NOMO-1 treated with DMSO at 0.1 percent for 48 hours (cell line): ENCODE data around the gene MMP13.
"Not testable (repeated sequence)": the region's sequence is repeated elsewhere in the genome, so short reads cannot be mapped to it uniquely, and the experiment has no call there.

ENCODE experiments used
- DNase-seq: peaks from one replicate; lab custom pipeline; 2025; ENCODE audit not compliant: unreplicated experiment; lab: John Stamatoyannopoulos, UW

The MMP13 gene

DNA sequence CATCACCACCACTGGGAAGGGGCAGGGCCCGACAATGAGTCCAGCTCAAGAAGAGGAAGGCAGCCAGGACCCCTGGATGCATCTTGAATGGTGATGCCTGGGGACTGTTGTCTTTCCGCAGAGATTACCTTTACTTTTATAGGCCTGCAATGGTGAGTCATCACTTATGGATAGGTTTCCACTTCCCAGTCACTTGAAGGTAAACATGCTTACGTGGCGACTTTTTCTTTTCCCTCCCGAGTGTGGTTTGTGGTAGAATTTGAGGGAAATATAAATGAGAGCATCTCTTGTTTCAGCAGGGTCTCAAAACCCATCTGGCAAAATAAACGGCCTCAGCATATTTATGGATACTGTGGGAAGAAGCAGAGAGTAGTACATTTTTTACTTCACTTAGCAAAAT is at the start of gene MMP13:
TSS of gene MMP13 (minus strand) at position 109 of the 400 bp plus-strand sequence. CDS start at position 82, 27 bp downstream.
- no peak for DNase-seq

DNA sequence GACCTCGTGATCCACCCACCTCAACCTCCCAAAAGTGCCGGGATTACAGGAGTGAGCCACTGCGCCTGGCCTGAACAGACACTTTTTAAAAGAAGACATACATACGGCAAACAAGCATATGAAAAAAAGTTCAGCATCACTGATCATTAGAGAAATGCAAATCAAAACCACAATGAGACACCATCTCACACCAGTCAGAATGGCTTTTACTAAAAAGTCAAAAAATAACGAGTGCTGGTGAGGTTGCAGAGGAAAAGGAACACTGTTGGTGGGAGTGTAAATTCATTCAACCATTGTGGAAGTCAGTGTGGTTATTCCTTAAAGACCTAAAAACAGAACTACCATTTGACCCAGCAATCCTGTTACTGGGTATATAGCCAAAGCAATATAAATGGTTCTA is 48.7 kb upstream of the MMP13 start:
- not testable (repeated sequence) for DNase-seq

DNA sequence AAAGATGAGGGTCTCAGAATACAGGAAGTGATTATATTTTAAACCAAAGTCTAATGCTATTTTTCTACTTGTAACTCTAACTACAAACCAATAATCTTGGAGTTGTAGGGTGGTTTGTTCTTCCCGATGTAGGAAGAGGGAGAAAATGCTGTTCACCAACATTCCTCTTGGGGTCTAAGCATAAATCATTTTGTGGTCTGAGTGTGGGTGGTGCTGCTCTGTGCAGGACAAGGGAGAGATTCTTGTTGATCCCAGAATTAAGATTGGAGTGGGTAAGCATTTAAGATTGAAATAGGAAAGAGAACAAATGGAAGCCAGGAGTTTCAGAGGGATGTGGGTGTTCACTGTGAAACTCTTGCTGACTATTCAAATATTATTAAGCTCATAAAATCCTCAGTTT is 38.6 kb upstream of the MMP13 start:
- DNase-seq, result no peak

DNA sequence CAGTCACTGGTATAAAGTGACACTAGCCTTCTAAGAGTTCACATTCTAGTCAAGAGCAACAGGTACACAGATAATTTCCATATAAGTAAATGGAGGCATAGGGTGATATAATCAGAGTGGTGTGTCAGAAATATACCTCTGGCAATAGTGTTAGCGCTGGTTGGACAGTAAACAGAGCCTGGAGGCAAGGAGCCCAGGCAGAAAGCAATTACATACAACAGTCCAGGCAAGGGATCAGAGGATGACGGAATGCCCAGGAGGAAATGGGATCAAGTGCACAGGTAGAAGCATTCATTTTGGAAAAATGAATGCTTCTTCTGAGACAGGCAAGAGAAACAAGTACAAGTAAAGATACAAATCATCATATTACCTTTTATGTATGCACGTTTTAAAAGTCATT is 36.2 kb upstream of the MMP13 start:
- no peak for DNase-seq

DNA sequence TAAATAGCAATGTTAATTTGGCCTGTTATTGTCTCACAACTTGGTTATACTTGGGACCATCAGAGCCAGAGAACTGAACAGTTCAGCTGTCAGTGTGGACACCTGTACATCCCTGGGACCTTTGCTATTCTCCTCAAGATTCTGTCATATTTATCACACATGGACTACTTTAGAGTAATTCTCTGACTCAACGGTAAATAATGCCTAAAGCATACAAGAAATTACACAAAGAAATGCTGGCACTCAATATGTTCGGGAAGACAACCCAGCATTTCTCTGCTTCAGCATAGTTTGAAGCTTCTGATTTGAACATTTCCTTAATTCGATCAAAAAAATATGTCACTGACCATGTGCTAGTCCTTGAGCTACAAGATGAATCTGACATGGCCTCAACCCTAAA is 34.6 kb upstream of the MMP13 start:
- no peak for DNase-seq

DNA sequence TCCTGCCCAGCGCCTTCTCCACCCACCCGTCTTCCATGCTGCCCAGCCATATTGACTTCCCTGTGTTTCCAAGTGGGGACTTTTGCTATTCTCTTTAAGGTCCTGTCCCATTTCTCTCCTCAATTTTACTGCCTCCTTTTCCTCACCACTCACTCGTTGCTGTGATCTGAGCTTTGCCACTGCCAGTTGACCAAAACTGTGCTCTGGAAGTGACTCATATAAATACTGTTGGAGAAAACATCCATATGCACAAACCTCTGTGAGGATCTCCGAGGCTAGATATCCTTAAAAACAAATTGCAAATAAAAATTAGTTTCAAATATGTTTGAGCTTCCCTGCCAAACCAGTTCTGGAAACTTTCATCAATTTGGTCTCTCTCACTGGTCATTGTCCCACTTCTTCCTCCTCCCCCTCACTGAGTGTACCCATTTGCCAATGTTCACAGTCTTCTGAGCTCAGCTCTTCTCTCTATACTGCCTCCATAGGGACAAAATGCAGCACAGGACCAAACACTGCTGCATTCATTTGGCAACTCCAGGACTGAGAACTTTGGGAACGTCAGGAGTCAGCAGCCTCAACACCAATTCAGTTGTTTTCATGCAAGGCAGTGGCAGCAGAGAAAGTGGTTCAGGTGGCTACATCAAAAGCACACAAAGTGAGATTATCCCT is 34.0 kb upstream of the MMP13 start:
- no peak for DNase-seq

DNA sequence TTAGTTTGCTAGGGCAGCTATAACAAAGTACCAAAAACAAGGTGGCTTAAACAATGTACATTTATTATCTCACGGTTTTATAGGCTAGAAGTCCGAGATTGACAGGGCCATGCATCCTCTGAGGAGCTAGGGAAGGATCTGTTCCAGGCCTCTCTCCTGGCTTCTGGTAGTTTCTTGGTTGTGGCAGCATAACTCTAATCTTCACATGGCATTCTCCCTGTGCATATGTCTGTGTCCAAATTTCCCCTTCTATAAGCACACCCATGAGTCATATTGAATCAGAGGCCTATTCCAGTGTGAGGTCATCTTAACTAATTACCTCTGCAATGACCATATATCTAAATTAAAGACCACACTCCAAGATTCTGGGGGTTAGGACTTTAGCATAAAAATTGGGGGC is 31.3 kb upstream of the MMP13 start:
- no peak for DNase-seq

DNA sequence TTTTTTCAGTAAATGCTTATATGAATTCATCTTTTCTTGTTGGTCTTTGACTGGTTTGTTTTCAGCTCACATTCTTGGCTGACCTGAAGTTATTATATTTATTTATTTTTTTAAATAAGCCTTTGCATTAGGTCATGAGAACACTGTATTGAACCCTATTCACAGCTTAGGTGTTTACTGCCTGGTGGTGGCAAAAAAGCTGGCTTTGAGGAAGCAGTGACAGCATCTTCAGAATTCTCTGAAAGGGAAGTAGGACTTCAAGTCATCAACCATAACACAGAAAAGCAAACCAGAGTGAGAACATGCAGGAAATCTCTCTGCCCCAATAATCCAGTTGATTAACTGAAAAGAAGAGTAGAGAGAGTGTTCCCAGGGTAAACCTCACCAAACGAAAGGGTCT is 30.3 kb upstream of the MMP13 start:
- peak; percentile 57 for DNase-seq

DNA sequence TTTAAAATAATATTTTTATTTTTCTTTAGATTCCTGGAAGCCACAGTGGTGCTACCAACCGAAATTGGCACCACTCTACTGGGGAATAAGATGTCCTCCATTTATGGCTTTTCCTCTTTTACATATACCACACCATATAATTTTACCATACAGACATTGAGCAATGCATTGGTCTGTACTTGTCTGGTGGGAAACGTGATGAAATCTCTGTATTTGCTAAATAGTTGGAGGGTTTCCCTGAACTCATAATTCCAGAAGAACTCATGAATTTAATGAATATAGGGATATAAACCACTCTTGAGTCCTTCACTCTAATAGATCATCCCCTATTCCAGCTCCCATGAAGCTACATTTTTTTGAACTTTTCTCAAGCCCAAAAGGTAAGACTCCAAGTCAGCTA is 28.0 kb upstream of the MMP13 start:
- peak; percentile 7 for DNase-seq

DNA sequence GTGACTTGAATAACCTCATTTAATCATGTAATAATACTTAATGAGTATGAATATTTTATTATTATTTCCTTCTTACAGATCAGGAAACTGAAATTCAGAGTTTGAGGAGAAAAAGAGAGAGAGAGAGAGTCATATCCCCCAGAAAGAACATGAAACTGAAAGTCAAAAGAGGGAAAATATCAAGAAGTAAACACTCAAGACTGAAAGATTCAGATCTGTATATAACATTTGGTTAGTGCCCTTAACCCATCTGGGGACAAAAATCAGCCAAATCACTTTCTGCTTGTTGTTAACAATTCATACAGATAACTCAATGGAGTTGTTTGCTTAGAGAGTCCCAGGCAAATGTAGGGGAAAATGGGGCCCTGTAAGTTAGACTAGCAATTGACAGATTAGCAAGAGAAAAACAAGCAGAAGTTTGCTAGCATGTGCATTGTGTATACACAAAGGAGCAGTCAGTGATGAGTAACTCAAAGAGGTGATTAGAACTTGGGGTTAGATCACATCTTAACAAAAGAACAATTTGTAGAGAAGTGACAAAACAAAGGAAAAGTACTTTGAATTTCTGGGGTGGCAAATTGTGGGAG is 25.9 kb upstream of the MMP13 start:
- no peak for DNase-seq

DNA sequence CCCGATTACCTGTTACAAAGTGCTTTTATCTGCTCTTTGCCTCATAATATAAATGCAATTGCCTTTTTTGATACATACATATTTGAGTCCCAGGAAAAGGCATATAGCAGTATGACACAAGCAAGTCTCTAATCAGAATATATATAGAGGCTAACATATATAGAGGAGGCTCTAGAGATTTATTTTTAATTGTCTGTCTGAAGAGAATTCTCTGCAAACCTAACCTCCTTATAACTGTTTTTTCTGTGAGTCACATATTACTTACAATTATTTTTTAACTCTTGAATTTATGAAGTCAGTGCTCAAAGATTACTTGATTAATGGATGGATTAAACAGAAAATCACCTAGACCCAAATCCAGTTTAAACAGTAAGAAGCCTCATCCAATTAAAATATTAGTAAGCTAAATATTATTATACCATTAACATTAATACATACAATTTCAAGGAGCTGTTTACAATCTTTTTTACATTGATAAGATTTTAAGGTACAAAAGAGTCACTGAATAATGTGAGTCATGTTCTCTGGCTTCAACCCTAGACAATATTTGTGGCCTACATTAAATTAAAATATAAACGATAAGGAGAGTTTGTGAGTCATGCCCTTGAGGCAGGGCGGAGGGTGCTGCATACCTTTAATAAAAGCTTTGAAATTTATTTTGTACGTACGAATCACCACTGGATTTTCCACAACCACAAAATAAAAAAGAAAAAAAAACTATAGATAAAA is 19.2 kb upstream of the MMP13 start:
- no peak for DNase-seq

DNA sequence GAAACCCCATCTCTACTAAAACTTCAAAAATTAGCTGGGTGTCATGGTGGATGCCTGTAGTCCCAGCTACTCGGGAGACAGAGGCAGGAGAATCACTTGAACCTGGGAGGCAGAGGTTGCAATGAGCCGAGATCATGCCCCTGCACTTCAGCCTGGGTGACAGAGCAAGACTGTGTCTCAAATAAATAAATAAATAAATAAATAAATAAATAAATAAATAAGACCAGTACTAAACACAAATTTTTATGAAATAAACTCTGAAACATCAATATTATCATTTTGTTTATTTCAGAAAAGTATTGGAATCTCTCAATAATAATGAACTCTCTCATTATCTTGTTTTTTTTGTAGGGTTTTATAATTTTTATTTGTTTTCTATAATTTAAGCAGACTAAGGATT is 18.2 kb upstream of the MMP13 start:
- not testable (repeated sequence) for DNase-seq

DNA sequence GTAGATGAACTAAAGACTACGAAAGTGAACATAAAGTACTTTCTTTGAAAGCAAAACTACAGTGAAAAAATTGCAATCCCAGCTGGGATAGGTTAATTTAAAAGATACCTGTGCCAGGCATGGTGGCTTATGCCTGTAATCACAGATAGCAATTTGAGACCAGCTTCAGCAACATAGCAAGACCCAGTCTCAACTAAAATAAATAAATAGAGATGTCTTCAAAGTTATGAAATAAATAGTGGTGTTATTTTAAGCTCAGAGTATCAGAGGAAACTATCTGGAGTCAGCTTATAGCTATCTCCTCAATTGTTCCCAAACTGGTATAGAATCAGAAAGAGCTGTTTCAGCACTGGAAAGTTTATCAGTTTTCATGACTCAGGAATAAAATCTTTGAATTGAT is 17.3 kb upstream of the MMP13 start:
- DNase-seq, result no peak

DNA sequence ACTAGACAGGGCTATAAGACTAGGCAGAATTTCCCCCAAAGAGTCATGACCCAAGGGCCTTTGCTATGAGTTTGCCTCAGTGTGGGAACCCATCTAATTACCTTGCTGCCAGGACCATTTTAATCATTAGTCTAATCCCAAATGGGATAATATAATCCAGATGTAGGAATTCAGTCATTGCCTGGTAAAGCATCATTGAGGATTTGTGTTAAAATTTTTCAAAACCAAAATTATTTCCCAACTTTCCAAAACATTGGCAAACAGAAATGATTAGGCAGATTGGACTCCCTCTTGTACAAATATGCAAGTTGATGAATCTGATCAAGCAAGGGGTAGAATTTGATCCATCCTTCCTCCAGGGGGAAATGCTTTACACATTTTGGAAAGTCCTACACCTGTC is 16.2 kb upstream of the MMP13 start:
- DNase-seq, result no peak

DNA sequence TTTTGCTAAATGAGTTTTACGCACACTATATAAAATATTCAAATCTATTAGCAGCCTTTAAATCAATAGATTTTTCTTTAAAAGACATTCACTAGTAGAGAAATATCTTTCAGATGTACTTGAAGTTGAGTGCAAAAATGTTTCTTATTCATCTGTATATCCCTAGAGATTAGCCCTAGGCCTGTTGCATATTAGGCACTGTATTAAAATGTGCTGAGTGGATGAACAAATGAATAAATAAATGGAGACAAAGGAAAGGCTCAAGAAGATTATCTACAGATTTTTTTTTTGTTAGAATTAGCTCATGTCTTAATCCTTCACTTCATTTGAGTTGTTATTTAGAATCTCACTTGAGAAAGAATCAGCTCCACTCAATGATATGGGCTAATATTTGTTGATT is 12.0 kb upstream of the MMP13 start:
- no peak for DNase-seq

DNA sequence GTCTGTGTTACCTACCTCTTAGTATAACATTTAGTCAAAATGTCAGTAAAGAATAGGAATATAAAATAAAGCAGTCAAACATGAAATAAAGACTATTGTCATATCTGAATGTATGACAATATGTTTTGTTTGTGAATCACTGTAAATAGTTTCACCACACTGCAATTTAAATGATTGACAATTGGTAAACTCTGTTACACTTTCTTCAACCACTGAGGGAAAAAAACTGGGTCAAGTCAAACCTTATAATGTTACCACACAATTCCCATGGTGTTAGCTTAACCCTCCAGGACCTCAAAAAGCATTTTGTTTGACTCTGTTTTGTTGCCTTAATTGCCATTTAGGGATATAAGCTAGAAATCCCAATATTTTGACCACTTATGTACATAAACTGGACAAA is 10.5 kb upstream of the MMP13 start:
- DNase-seq, result no peak

DNA sequence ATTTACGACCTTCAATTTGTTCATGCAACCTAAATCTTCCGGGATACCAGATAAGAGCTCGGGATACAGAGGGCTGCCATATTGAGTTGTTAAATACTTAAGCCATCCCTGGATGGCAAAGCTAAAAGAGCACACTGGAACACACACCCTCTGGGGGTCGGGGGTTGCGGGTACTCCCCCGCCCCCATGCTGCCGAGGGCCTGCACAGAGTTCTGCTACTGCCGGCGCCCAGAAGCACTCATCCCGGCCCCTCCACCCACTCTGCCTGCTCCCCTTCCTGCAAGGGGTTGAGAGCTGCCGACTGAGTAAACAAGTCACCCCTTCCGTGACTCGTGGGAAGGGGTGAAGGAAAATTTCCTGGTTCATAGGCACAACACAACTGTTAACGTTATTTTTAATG is 9.3 kb upstream of the MMP13 start:
- DNase-seq, result no peak

DNA sequence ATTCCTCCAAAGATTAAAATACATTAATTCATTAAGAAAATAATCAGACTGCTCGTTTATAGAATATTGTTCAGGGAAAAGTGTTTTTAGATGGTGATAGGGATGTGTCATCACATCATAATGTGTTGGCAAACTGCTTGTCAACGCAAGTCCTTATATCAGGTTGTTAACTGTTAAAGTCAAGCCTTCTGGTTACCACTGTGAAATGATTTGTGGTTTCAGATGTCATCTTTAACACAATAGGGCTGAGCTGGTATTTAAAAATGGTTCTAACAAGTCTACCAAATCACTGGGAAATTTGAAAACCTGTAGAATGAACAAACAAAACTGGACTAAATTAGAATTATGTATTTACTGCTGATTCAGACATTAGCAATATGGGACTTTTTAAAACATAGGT is 2.4 kb upstream of the MMP13 start:
- DNase-seq, result no peak

DNA sequence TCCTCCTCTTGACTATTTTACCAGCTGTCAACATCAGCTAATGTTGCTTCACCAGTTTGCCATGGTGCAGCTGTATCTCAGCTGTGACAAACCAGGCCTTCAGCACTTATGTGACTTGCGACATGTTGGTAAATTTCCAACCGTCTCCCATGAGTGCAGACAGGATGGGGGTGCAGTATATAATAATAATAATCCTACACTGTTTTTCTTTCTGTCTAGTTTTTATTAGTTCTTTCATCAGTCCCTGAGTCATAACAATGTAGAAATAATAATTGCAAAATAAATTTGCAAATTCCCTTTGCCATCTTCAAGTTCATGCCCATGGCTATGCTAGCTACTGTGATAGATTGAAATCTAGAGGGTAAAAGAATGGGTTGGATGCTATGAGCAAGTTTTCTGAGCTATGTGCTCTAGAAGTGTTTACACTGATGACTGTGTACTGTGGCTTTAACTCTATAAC is 4.9 kb downstream of the MMP13 start:
- no peak for DNase-seq

DNA sequence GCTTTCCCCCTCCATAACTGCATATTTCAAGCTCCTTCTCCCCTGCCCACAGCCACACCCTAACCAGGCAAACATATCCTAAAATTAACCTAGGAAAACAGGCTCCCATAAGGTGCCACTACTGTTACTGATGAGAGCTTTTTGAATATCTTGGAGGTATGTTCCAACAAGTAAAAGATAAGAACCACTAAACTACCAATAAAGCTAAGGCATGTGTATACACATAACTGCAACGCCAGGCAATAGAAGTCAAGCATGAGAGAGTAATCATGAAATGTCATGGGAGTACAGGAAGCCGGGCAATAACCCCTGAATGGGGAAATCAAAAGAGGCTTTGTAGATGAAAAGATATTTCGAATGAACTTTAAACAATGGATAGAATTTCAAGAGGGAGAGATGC is 9.3 kb downstream of the MMP13 start:
- no peak for DNase-seq

DNA sequence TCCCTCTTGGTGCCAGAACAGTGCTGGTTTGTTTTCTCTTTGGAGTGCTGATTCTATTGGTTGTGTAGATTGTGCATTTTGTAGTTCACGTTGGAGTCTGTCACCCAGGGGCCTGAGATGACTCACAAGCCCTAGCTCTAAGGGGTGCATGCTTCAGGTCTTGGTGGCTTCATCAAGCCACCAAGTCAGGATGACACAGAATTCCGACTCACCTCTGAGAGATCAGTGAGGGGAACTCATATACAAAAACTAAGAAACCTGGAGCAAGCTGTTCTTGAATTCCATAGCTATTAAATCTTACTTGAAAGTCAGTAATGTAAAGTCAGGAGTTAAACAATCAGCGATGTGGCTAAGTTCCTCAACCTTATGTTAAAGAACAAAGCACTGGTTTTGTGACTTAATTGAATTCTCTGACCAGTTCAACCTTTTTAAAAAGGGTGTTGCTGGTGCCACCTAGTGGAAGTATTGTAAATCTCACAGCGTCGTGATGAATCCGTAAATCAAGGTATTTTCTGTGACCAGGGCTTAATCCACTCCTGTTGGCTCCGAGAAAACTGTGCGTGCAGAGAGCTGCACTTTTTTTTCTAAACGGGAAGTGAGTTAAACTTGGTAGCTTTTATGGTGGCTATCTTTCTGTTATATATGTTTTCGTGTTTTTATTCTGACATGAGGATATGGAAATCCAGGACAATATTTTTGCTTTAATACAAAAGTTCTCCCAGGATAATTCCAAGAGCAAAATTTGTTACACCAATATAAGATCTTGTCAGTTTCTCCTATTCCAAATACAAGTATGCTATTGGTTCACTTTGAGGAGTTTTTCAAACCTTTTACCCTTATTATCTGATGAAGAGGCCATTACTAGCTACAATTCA is 14.6 kb downstream of the MMP13 start:
- DNase-seq, result peak; percentile 87
